B cell (primary cell): ENCODE measurements around the gene CEP41. TPM values are rescaled to one million over a fixed set of nuclear protein-coding genes. Genes with fewer than 3 reads are reported as not detected.

Source experiments
- ATAC-seq: fragments of 200-7000 bp; cut with Tn5 transposase; one replicate; pipeline ENCODE4 v1.10.0; 2021; ENCODE audit warnings: low read depth, mild to moderate bottlenecking, moderate number of reproducible peaks, moderate library complexity
- CTCF ChIA-PET: fragments of 350-600 bp; sonication (Branson Sonifier 250); formaldehyde crosslinking; loops from one replicate; lab custom pipeline; 2021; ENCODE audit warnings: antibody characterized with exemption, inconsistent platforms; lab: Charles Lee
- POLR2A ChIA-PET: fragments of 350-600 bp; sonication (Branson Sonifier 250); formaldehyde crosslinking; loops from one replicate; lab custom pipeline; 2021; ENCODE audit warnings: antibody characterized with exemption; lab: Charles Lee
- DNase-seq: peaks from one replicate; pipeline ENCODE4 v3.0.0; 2013
- H2AFZ ChIP-seq: 2 replicates; pipeline ENCODE4 v1.6.1; 2012; ENCODE audit warnings: mild to moderate bottlenecking, low read depth, low read length; ENCODE audit not compliant: insufficient read depth, poor library complexity, severe bottlenecking
- H3K27ac ChIP-seq, 2 donors: 1 replicate in 1 of 2; 2 replicates in 1 of 2; pipeline ENCODE4 v1.5.1; 2012 to 2013; ENCODE audit warnings: low read length in 2 of 2, mild to moderate bottlenecking in 2 of 2, moderate library complexity in 1 of 2
- H3K27me3 ChIP-seq, 4 experiments: fragments of 200-600 bp in 1 of 4; sonication (generic) in 1 of 4; replicated peaks in 1 of 4; 1 replicate in 2 of 4; 2 replicates in 2 of 4; pipeline versions ENCODE4 v1.6.1 to v1.7.0; 2013 to 2016; ENCODE audit warnings: low read length in 3 of 4, mild to moderate bottlenecking in 2 of 4, mixed read lengths in 1 of 4, moderate library complexity in 1 of 4; ENCODE audit not compliant: insufficient read depth in 4 of 4, control insufficient read depth in 3 of 4; ENCODE audit errors: control extremely low read depth in 1 of 4
- H3K36me3 ChIP-seq, 2 experiments: replicated peaks in 1 of 2; 1 replicate in 1 of 2; 2 replicates in 1 of 2; pipeline versions ENCODE4 v1.6.1 to v1.7.1; 2013; ENCODE audit warnings: low read length in 1 of 2; ENCODE audit not compliant: insufficient read depth in 2 of 2, control insufficient read depth in 1 of 2; ENCODE audit errors: control extremely low read depth in 1 of 2, extremely low read depth in 1 of 2
- H3K4me1 ChIP-seq, 2 donors: fragments of 200-600 bp in 1 of 2; sonication (generic) in 1 of 2; 1 replicate in 1 of 2; 2 replicates in 1 of 2; pipeline versions ENCODE4 v1.5.1 to v1.6.1; 2013 to 2017; ENCODE audit warnings: low read length in 2 of 2; ENCODE audit not compliant: control insufficient read depth in 2 of 2, insufficient read depth in 2 of 2
- H3K4me2 ChIP-seq: replicated peaks from 2 replicates; pipeline ENCODE3; 2012; ENCODE audit warnings: mild to moderate bottlenecking, low read depth, low read length; ENCODE audit not compliant: poor library complexity, severe bottlenecking
- H3K4me3 ChIP-seq, 5 experiments: fragments of 200-600 bp in 1 of 5; sonication (generic) in 1 of 5; 1 replicate in 3 of 5; 2 replicates in 2 of 5; pipeline versions ENCODE4 v1.5.1 to v1.7.0; 2011 to 2016; ENCODE audit warnings: low read length in 4 of 5, mild to moderate bottlenecking in 4 of 5, low read depth in 2 of 5, control low read depth in 1 of 5, moderate library complexity in 1 of 5; ENCODE audit not compliant: insufficient read depth in 1 of 5; ENCODE audit errors: control extremely low read depth in 1 of 5, extremely low read depth in 1 of 5
- H3K79me2 ChIP-seq: fragments of 200-600 bp; sonication (generic); one replicate; pipeline ENCODE4 v1.6.0; 2016; ENCODE audit warnings: low read length; ENCODE audit not compliant: control insufficient read depth, insufficient read depth
- H3K9ac ChIP-seq: fragments of 200-600 bp; sonication (generic); 2 replicates; pipeline ENCODE4 v1.6.1; 2017; ENCODE audit warnings: mild to moderate bottlenecking, low read length, moderate library complexity
- H3K9me3 ChIP-seq, 3 donors: one replicate each; pipeline versions ENCODE4 v1.6.1 to v1.7.1; 2013; ENCODE audit warnings: low read length in 2 of 3; ENCODE audit not compliant: control insufficient read depth in 2 of 3, insufficient read depth in 1 of 3; ENCODE audit errors: control extremely low read depth in 1 of 3
- H4K20me1 ChIP-seq: 2 replicates; pipeline ENCODE4 v1.6.0; 2012; ENCODE audit warnings: mild to moderate bottlenecking, low read length; ENCODE audit not compliant: insufficient read depth, control insufficient read depth, poor library complexity, severe bottlenecking
- H3K27ac Mint-ChIP-seq: one replicate; pipeline ENCODE4 v1.8.0; 2021; ENCODE audit warnings: mixed read lengths
- H3K27me3 Mint-ChIP-seq: one replicate; pipeline ENCODE4 v1.8.0; 2021; ENCODE audit warnings: mixed read lengths
- H3K4me1 Mint-ChIP-seq: one replicate; pipeline ENCODE4 v1.8.0; 2021; ENCODE audit warnings: mixed read lengths
- H3K4me3 Mint-ChIP-seq: one replicate; pipeline ENCODE4 v1.8.0; 2021; ENCODE audit warnings: mixed read lengths
- H3K9me3 Mint-ChIP-seq: one replicate; pipeline ENCODE4 v1.8.0; 2022; ENCODE audit warnings: mixed read lengths; ENCODE audit not compliant: insufficient read depth
- CTCF ChIP-seq: fragments of 200-600 bp; IDR thresholded peaks from one replicate; pipeline ENCODE4 v1.8.0; 2022; ENCODE audit warnings: antibody characterized with exemption, mild to moderate bottlenecking
- EZH2 ChIP-seq: IDR thresholded peaks from 2 replicates; pipeline ENCODE4 v1.6.1; 2012; ENCODE audit warnings: borderline replicate concordance, low read depth, mild to moderate bottlenecking, moderate library complexity, low read length; ENCODE audit not compliant: insufficient read depth, poor library complexity, severe bottlenecking
- WGBS: methylation state at CpG from one replicate; pipeline ENCODE4 v1.1.5; 2013; ENCODE audit warnings: missing lambda C conversion rate; ENCODE audit not compliant: insufficient coverage; 5-methylcytosine and 5-hydroxymethylcytosine counted together
- intact Hi-C: fragments of 100-400 bp; cut with micrococcal nuclease; formaldehyde crosslinking; loops from one replicate; pipeline ENCODE4 v1.10.0; 2022
- polyA plus RNA-seq: library from polyadenylated mRNA; depleted of rRNA; stranded (reverse); fragments of >200 nt; gene quantifications from 2 replicates; pipeline ENCODE4 v1.2.3, GENCODE V29; 2012
- total RNA-seq, 2 donors: library from RNA; stranded (reverse); fragments of 120-200 nt in 1 of 2; gene quantifications; 1 replicate in 1 of 2; 2 replicates in 1 of 2; pipeline versions ENCODE4 v1.2.3 to v1.2.4, GENCODE V29; 2013 to 2022

CEP41 gene
- total and polyA plus RNA-seq, 2 donors (not counting 1 experiment from before 2014, with no cell fraction given), result 3.4 to 5.9 TPM

GRCh38 chr7:130388671-130389070 lies 52.1 kb downstream of the CEP41 start:
- intact Hi-C loops, result no loop called here
- no peak overlapping the region for H3K27ac Mint-ChIP-seq
- no peaks in the 10 kb centered on the region for H3K9me3 Mint-ChIP-seq
- peaks cover under 1% of the 10 kb centered on the region for H3K4me1 Mint-ChIP-seq
- H2AFZ ChIP-seq, result no peak overlapping the region
- no peak for DNase-seq
- no peaks in the 10 kb centered on the region for H3K79me2 ChIP-seq
- 40% methylated on average over 1 of the region's 2 CpGs for WGBS
- no peaks in the 10 kb centered on the region for H4K20me1 ChIP-seq
- no peak overlapping the region for H3K4me2 ChIP-seq
- H3K36me3 ChIP-seq, result no peaks in the 10 kb centered on the region
- ChIA-PET POLR2A (no interaction called here), CTCF (no interaction called here)
- H3K27me3 Mint-ChIP-seq, result no peaks in the 10 kb centered on the region
- no peak overlapping the region for H3K4me3 Mint-ChIP-seq
- no peak overlapping the region for H3K9ac ChIP-seq
- no peaks in the 10 kb centered on the region for H3K4me1 ChIP-seq
- TF ChIP-seq EZH2 (no peak), CTCF (no peak)
- no peak overlapping the region for H3K4me3 ChIP-seq
- ATAC-seq, result no peak
- no peaks in the 10 kb centered on the region for H3K27me3 ChIP-seq
- H3K27ac ChIP-seq, result no peak overlapping the region
- peaks cover 0 to 4% (median 0%) of the 10 kb centered on the region in 3 donors for H3K9me3 ChIP-seq

GRCh38 chr7:130387628-130388403 lies 53.0 kb downstream of the CEP41 start:
- Mint-ChIP-seq H3K27me3 (no peaks in the 10 kb centered on the region), H3K27ac (no peak overlapping the region), H3K9me3 (no peaks in the 10 kb centered on the region), H3K4me1 (no peaks in the 10 kb centered on the region), H3K4me3 (no peak overlapping the region)
- Histone ChIP-seq H3K9me3 (peaks cover 0 to 7% (median 0%) of the 10 kb centered on the region in 3 donors), H3K4me3 (no peak overlapping the region), H3K27ac (no peak overlapping the region), H3K4me1 (no peaks in the 10 kb centered on the region), H3K4me2 (no peak overlapping the region), H4K20me1 (no peaks in the 10 kb centered on the region), H3K36me3 (no peaks in the 10 kb centered on the region), H2AFZ (no peak overlapping the region), H3K9ac (no peak overlapping the region), H3K79me2 (no peaks in the 10 kb centered on the region), H3K27me3 (no peaks in the 10 kb centered on the region)
- ChIA-PET CTCF (no interaction called here), POLR2A (no interaction called here)
- intact Hi-C loops, result no loop called here
- ATAC-seq, result no peak
- 97% methylated on average over 8 of the region's 12 CpGs for WGBS
- no peak for TF ChIP-seq EZH2
- no peak for TF ChIP-seq CTCF
- DNase-seq, result no peak
